ENCODE results near the gene MANEAL. TPM values are rescaled to one million over a fixed set of nuclear protein-coding genes. Genes with fewer than 3 reads are reported as not detected.

The MANEAL gene
- total RNA-seq, 2 donors from 2014 or later: 0.99 to 6.2 TPM

- peaks cover 0 to 8% of the 10 kb centered on the region in 2 donors for H3K27me3 ChIP-seq
- intact Hi-C loops (cut with DNase I): no loop called here
- H3K36me3 ChIP-seq (replicated peaks in 1 of 2; ENCODE audit: insufficient read depth in 1 of 2, low read depth in 2 of 2): no peaks in the 10 kb centered on the region
- ATAC-seq (peak; percentile 80), DNase-seq (peak; percentile 37 to 63 (median 52))
- no peak for TF ChIP-seq POLR2A (IDR thresholded peaks at IDR 0.05)
- peaks cover 3% of the 10 kb centered on the region for H3K4me1 ChIP-seq
- no peaks in the 10 kb centered on the region for H3K9me3 ChIP-seq
- H3K27ac ChIP-seq: no peak overlapping the region
- 1 to 5% methylated on average over 14 to 64 of the region's 105 CpGs for WGBS, 2 donors
- no peak overlapping the region for H3K4me3 ChIP-seq
Observed at GRCh38 chr1:37752583-37753471, 40.8 kb upstream of the MANEAL start.

GRCh38 chr1:37753473-37754321 lies 40.0 kb upstream of the MANEAL start:
- Histone ChIP-seq H3K4me1 (peaks cover 3% of the 10 kb centered on the region), H3K36me3 (replicated peaks in 1 of 2; ENCODE audit: insufficient read depth in 1 of 2, low read depth in 2 of 2) (no peaks in the 10 kb centered on the region), H3K4me3 (no peak overlapping the region), H3K27me3 (peaks cover 0 to 8% of the 10 kb centered on the region in 2 donors), H3K27ac (no peak overlapping the region), H3K9me3 (no peaks in the 10 kb centered on the region)
- ATAC-seq (no peak), DNase-seq (no peak)
- WGBS, 2 donors: 7 to 11% methylated on average over 20 to 39 of the region's 52 CpGs
- intact Hi-C loops (cut with DNase I): no loop called here
- TF ChIP-seq CTCF (IDR thresholded peaks at IDR 0.05): no peak
- no peak for TF ChIP-seq POLR2A (IDR thresholded peaks at IDR 0.05)

GRCh38 chr1:37755290-37755689 lies 38.4 kb upstream of the MANEAL start:
- no peak for DNase-seq
- Histone ChIP-seq H3K4me3 (no peak overlapping the region), H3K36me3 (replicated peaks in 1 of 2; ENCODE audit: insufficient read depth in 1 of 2, low read depth in 2 of 2) (no peaks in the 10 kb centered on the region), H3K27me3 (peaks cover 0 to 8% of the 10 kb centered on the region in 2 donors), H3K27ac (no peak overlapping the region), H3K4me1 (peaks cover 3% of the 10 kb centered on the region), H3K9me3 (no peaks in the 10 kb centered on the region)
- TF ChIP-seq CTCF (IDR thresholded peaks at IDR 0.05): no peak
- TF ChIP-seq POLR2A (IDR thresholded peaks at IDR 0.05): no peak
- no peak for ATAC-seq
- WGBS, 2 donors: 88 to 100% methylated on average over 1 of the region's 1 CpG
- intact Hi-C loops (cut with DNase I): no loop called here

- Histone ChIP-seq H3K27me3 (peaks cover 0 to 8% of the 10 kb centered on the region in 2 donors), H3K27ac (no peak overlapping the region), H3K36me3 (replicated peaks in 1 of 2; ENCODE audit: insufficient read depth in 1 of 2, low read depth in 2 of 2) (no peaks in the 10 kb centered on the region), H3K4me1 (peaks cover 3% of the 10 kb centered on the region), H3K4me3 (no peak overlapping the region), H3K9me3 (no peaks in the 10 kb centered on the region)
- DNase-seq: no peak
- intact Hi-C loops (cut with DNase I): no loop called here
- WGBS, 2 donors: 43 to 71% methylated on average over 2 to 4 of the region's 4 CpGs
- TF ChIP-seq POLR2A (IDR thresholded peaks at IDR 0.05): no peak
- no peak for TF ChIP-seq CTCF (IDR thresholded peaks at IDR 0.05)
- ATAC-seq: no peak
Observed at GRCh38 chr1:37755951-37756560, 37.6 kb upstream of the MANEAL start.

GRCh38 chr1:37759451-37759850 lies 34.2 kb upstream of the MANEAL start:
- no peaks in the 10 kb centered on the region for H3K36me3 ChIP-seq (replicated peaks in 1 of 2; ENCODE audit: insufficient read depth in 1 of 2, low read depth in 2 of 2)
- H3K27me3 ChIP-seq: peaks cover 0 to 2% of the 10 kb centered on the region in 2 donors
- H3K9me3 ChIP-seq: no peaks in the 10 kb centered on the region
- WGBS, 2 donors: 62 to 69% methylated on average over 2 of the region's 2 CpGs
- intact Hi-C loops (cut with DNase I): no loop called here
- no peak for ATAC-seq
- DNase-seq: no peak
- H3K27ac ChIP-seq: no peak overlapping the region
- no peaks in the 10 kb centered on the region for H3K4me1 ChIP-seq
- no peak overlapping the region for H3K4me3 ChIP-seq
- TF ChIP-seq CTCF (IDR thresholded peaks at IDR 0.05) (no peak), POLR2A (IDR thresholded peaks at IDR 0.05) (no peak)
